Omental fat pad (tissue), 4 donors: ENCODE data around the gene PLPPR3. TPM values are rescaled to one million over a fixed set of nuclear protein-coding genes. Genes with fewer than 3 reads are reported as not detected.

Experiments
- ATAC-seq: fragments of 150-250 bp; one replicate; pipeline ENCODE4 v1.9.1; 2016; ENCODE audit warnings: mild to moderate bottlenecking, moderate library complexity; ENCODE audit not compliant: low FRiP score
- DNase-seq: peaks from one replicate; pipeline ENCODE4 v3.0.0-alpha.2; 2019; ENCODE audit warnings: low spot score
- CTCF ChIP-seq, 3 donors: fragments of 450-650 bp; IDR thresholded peaks; one replicate each; pipeline ENCODE4 v1.5.1; 2016 to 2017; ENCODE audit warnings: antibody characterized with exemption in 3 of 3, mild to moderate bottlenecking in 3 of 3, moderate library complexity in 2 of 3
- total RNA-seq, 4 donors: library from RNA; depleted of rRNA; stranded (reverse); fragments of >200 nt; gene quantifications; one replicate each; pipeline ENCODE4 v1.1.0, GENCODE V29; 2016

Gene PLPPR3
- total RNA-seq: not detected

- TF ChIP-seq CTCF (IDR thresholded peaks at IDR 0.05): no peak
- peak; percentile 2 for ATAC-seq
Measured at GRCh38 chr19:821825-822503, at the start of gene PLPPR3. Gene PLPPR3 (minus strand): TSS chr19:821955. CDS start chr19:821559, 396 bp downstream.

GRCh38 chr19:870963-871401, 49.2 kb upstream of the PLPPR3 start:
- no peak for ATAC-seq
- no peak for TF ChIP-seq CTCF (IDR thresholded peaks at IDR 0.05)
- no peak for DNase-seq

More at GRCh38 chr19:821825-822503, at the start of gene PLPPR3:
- no peak for DNase-seq

GRCh38 chr19:870314-870713, 48.6 kb upstream of the PLPPR3 start:
- no peak for DNase-seq
- no peak for ATAC-seq
- no peak for TF ChIP-seq CTCF (IDR thresholded peaks at IDR 0.05)

GRCh38 chr19:869245-870177, 47.8 kb upstream of the PLPPR3 start:
- ATAC-seq (peak; percentile 86), DNase-seq (no peak)
- no peak for TF ChIP-seq CTCF (IDR thresholded peaks at IDR 0.05)

GRCh38 chr19:868458-869244, 46.9 kb upstream of the PLPPR3 start:
- TF ChIP-seq CTCF (IDR thresholded peaks at IDR 0.05): no peak
- ATAC-seq: no peak
- no peak for DNase-seq

GRCh38 chr19:867855-868457, 46.2 kb upstream of the PLPPR3 start:
- no peak for TF ChIP-seq CTCF (IDR thresholded peaks at IDR 0.05)
- ATAC-seq: no peak
- DNase-seq: no peak
